Transverse colon (tissue), 3 donors: ENCODE measurements around the gene PPP1R15A.
"Not testable (repeated sequence)": the region's sequence is repeated elsewhere in the genome, so short reads cannot be mapped to it uniquely, and the experiment has no call there.

ENCODE experiments used
- CTCF ChIP-seq, 5 experiments: fragments of 200-600 bp in 3 of 5; fragments of 450-650 bp in 2 of 5; sonication (generic) in 3 of 5; IDR thresholded peaks; 1 replicate in 2 of 5; 2 replicates in 3 of 5; pipeline ENCODE4 v1.5.1; 2016 to 2017; ENCODE audit warnings: antibody characterized with exemption in 5 of 5, inconsistent platforms in 3 of 5, mild to moderate bottlenecking in 2 of 5, moderate library complexity in 1 of 5
- EP300 ChIP-seq: sonication (generic); formaldehyde crosslinking; IDR thresholded peaks from one replicate; pipeline ENCODE4 v1.6.1; 2017; ENCODE audit warnings: antibody characterized with exemption, low read depth
- POLR2A ChIP-seq: fragments of 450-650 bp; IDR thresholded peaks from one replicate; pipeline ENCODE4 v1.6.1; 2016; ENCODE audit warnings: antibody characterized with exemption, mild to moderate bottlenecking, moderate library complexity

GRCh38 chr19:48846659-48847058 is 25.6 kb upstream of the PPP1R15A start:
- not testable (repeated sequence) for TF ChIP-seq POLR2A; CTCF (IDR thresholded peaks at IDR 0.05); EP300
